ENCODE measurements around the gene CHD3. TPM values are rescaled to one million over a fixed set of nuclear protein-coding genes. Genes with fewer than 3 reads are reported as not detected.

CHD3 gene
- total and polyA plus RNA-seq, 2 of the 13 experiments (the other 11 are each of a cell fraction or from before 2014, with no cell fraction given) = 2.7 to 3.7 TPM

DNA sequence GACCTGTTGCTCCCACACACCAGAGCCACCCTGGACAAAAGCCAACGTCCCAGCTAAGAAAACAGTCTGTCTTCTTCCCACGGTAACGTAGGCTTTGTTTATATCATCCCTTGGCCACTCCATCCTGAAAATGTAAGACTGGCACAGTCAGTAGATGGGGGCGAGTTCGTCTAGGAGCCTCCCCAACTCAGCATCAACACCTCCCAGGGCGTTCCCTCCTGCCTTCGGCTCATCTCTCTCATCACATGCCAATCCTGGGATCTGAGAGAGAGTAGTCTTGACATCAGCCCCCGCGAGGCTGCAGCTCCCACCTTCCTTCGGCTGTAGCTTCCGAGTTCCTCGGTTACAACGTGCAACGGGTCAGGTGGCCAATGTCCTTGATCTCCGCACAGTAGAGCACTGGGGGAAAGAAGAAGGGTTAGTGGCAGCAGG lies 26.6 kb downstream of the CHD3 start (continued):
- TF ChIP-seq, protein P1, sequence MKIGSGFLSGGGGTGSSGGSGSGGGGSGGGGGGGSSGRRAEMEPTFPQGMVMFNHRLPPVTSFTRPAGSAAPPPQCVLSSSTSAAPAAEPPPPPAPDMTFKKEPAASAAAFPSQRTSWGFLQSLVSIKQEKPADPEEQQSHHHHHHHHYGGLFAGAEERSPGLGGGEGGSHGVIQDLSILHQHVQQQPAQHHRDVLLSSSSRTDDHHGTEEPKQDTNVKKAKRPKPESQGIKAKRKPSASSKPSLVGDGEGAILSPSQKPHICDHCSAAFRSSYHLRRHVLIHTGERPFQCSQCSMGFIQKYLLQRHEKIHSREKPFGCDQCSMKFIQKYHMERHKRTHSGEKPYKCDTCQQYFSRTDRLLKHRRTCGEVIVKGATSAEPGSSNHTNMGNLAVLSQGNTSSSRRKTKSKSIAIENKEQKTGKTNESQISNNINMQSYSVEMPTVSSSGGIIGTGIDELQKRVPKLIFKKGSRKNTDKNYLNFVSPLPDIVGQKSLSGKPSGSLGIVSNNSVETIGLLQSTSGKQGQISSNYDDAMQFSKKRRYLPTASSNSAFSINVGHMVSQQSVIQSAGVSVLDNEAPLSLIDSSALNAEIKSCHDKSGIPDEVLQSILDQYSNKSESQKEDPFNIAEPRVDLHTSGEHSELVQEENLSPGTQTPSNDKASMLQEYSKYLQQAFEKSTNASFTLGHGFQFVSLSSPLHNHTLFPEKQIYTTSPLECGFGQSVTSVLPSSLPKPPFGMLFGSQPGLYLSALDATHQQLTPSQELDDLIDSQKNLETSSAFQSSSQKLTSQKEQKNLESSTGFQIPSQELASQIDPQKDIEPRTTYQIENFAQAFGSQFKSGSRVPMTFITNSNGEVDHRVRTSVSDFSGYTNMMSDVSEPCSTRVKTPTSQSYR (CRISPR knock-in tag; IDR thresholded peaks at IDR 0.05; ENCODE audit: borderline replicate concordance) = no peak
- TF ChIP-seq, protein P2, sequence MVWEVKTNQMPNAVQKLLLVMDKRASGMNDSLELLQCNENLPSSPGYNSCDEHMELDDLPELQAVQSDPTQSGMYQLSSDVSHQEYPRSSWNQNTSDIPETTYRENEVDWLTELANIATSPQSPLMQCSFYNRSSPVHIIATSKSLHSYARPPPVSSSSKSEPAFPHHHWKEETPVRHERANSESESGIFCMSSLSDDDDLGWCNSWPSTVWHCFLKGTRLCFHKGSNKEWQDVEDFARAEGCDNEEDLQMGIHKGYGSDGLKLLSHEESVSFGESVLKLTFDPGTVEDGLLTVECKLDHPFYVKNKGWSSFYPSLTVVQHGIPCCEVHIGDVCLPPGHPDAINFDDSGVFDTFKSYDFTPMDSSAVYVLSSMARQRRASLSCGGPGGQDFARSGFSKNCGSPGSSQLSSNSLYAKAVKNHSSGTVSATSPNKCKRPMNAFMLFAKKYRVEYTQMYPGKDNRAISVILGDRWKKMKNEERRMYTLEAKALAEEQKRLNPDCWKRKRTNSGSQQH (CRISPR knock-in tag; IDR thresholded peaks at IDR 0.05; ENCODE audit: low read depth) = no peak
- TF ChIP-seq, protein P3, sequence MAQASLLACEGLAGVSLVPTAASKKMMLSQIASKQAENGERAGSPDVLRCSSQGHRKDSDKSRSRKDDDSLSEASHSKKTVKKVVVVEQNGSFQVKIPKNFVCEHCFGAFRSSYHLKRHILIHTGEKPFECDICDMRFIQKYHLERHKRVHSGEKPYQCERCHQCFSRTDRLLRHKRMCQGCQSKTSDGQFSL (CRISPR knock-in tag; IDR thresholded peaks at IDR 0.05) = no peak
- no peak for TF ChIP-seq AHR (CRISPR knock-in tag; IDR thresholded peaks at IDR 0.05)
- TF ChIP-seq GATAD1 (CRISPR knock-in tag; IDR thresholded peaks at IDR 0.05) = no peak
- TF ChIP-seq, protein P4, sequence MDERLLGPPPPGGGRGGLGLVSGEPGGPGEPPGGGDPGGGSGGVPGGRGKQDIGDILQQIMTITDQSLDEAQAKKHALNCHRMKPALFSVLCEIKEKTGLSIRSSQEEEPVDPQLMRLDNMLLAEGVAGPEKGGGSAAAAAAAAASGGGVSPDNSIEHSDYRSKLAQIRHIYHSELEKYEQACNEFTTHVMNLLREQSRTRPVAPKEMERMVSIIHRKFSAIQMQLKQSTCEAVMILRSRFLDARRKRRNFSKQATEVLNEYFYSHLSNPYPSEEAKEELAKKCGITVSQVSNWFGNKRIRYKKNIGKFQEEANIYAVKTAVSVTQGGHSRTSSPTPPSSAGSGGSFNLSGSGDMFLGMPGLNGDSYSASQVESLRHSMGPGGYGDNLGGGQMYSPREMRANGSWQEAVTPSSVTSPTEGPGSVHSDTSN (CRISPR knock-in tag; IDR thresholded peaks at IDR 0.05) = no peak
- TF ChIP-seq SUZ12 (IDR thresholded peaks at IDR 0.05; ENCODE audit: low read depth, low read length) = no peak
- TF ChIP-seq, protein P5, sequence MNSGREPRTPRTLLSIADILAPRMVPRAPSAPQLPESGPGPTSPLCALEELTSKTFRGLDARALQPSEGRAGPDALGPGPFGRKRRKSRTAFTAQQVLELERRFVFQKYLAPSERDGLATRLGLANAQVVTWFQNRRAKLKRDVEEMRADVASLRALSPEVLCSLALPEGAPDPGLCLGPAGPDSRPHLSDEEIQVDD (CRISPR knock-in tag; IDR thresholded peaks at IDR 0.05; ENCODE audit: borderline replicate concordance) = no peak
- TF ChIP-seq HNRNPK (IDR thresholded peaks at IDR 0.05; ENCODE audit: low read depth, low read length, poor library complexity, severe bottlenecking) = no peak
- TF ChIP-seq ZNF567 (CRISPR knock-in tag; IDR thresholded peaks at IDR 0.05; ENCODE audit: borderline replicate concordance) = no peak
- TF ChIP-seq SMAD3 (CRISPR knock-in tag; IDR thresholded peaks at IDR 0.05) = no peak
- peak; percentile 2; the same call in 1 of the 2 replicates for TF ChIP-seq ZNF343 (CRISPR knock-in tag; IDR thresholded peaks at IDR 0.05)
- TF ChIP-seq ZNF644 (CRISPR knock-in tag; IDR thresholded peaks at IDR 0.05; ENCODE audit: low read depth) = no peak
- TF ChIP-seq GTF3A (CRISPR knock-in tag; conservative IDR thresholded peaks at IDR 0.05) = no peak
- TF ChIP-seq ZNF564 (CRISPR knock-in tag; IDR thresholded peaks at IDR 0.05) = no peak
- no peak for TF ChIP-seq ZNF350 (CRISPR knock-in tag; IDR thresholded peaks at IDR 0.05; ENCODE audit: borderline replicate concordance, low read depth)
- no peak for TF ChIP-seq NFYB (CRISPR knock-in tag; IDR thresholded peaks at IDR 0.05)
- no peak for TF ChIP-seq ZNF138 (CRISPR knock-in tag; IDR thresholded peaks at IDR 0.05; ENCODE audit: low read depth)
- TF ChIP-seq ATF7-NPFF (CRISPR knock-in tag; IDR thresholded peaks at IDR 0.05; ENCODE audit: low read depth) = no peak
- TF ChIP-seq, protein P6, sequence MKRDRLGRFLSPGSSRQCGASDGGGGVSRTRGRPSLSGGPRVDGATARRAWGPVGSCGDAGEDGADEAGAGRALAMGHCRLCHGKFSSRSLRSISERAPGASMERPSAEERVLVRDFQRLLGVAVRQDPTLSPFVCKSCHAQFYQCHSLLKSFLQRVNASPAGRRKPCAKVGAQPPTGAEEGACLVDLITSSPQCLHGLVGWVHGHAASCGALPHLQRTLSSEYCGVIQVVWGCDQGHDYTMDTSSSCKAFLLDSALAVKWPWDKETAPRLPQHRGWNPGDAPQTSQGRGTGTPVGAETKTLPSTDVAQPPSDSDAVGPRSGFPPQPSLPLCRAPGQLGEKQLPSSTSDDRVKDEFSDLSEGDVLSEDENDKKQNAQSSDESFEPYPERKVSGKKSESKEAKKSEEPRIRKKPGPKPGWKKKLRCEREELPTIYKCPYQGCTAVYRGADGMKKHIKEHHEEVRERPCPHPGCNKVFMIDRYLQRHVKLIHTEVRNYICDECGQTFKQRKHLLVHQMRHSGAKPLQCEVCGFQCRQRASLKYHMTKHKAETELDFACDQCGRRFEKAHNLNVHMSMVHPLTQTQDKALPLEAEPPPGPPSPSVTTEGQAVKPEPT (CRISPR knock-in tag; IDR thresholded peaks at IDR 0.05; ENCODE audit: low read depth) = no peak
- TF ChIP-seq, protein P7, sequence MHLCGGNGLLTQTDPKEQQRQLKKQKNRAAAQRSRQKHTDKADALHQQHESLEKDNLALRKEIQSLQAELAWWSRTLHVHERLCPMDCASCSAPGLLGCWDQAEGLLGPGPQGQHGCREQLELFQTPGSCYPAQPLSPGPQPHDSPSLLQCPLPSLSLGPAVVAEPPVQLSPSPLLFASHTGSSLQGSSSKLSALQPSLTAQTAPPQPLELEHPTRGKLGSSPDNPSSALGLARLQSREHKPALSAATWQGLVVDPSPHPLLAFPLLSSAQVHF (CRISPR knock-in tag; IDR thresholded peaks at IDR 0.05) = no peak
- TF ChIP-seq AGO2 (optimal IDR thresholded peaks at IDR 0.05; ENCODE audit: low read depth, low read length) = no peak
